Fibroblast of skin of right biceps (primary cell): ENCODE measurements around the gene PARD3.
A peak's percentile ranks its signal among the peaks of the same experiment; 100 is the strongest.

Experiments
- DNase-seq: peaks from one replicate; pipeline ENCODE4 v3.0.0-alpha.2; 2013

PARD3 gene

GRCh38 chr10:34524369-34525091 lies 290.6 kb downstream of the PARD3 start:
- DNase-seq: no peak

GRCh38 chr10:34523017-34523767 lies 291.9 kb downstream of the PARD3 start:
- peak; percentile 47 for DNase-seq

GRCh38 chr10:34522546-34522945 lies 292.6 kb downstream of the PARD3 start:
- peak; percentile 22 for DNase-seq

GRCh38 chr10:34520510-34520909 lies 294.6 kb downstream of the PARD3 start:
- no peak for DNase-seq

GRCh38 chr10:34520084-34520483 lies 295.0 kb downstream of the PARD3 start:
- no peak for DNase-seq

GRCh38 chr10:34514290-34514689 lies 300.8 kb downstream of the PARD3 start:
- DNase-seq: no peak

GRCh38 chr10:34513636-34514035 lies 301.5 kb downstream of the PARD3 start:
- no peak for DNase-seq

- DNase-seq: no peak
These were observed 307.9 kb downstream of the PARD3 start for GRCh38 chr10:34507217-34507616.

- DNase-seq: no peak
These were observed 308.3 kb downstream of the PARD3 start for GRCh38 chr10:34506786-34507185.

GRCh38 chr10:34505338-34505737 lies 309.8 kb downstream of the PARD3 start:
- peak; percentile 50 for DNase-seq

GRCh38 chr10:34504534-34504933 lies 310.6 kb downstream of the PARD3 start:
- DNase-seq: peak; percentile 43

GRCh38 chr10:34503704-34504103 lies 311.4 kb downstream of the PARD3 start:
- no peak for DNase-seq

GRCh38 chr10:34499612-34500279 lies 315.4 kb downstream of the PARD3 start:
- DNase-seq: no peak

GRCh38 chr10:34498821-34499220 lies 316.3 kb downstream of the PARD3 start:
- no peak for DNase-seq

- DNase-seq: no peak
These were observed 319.2 kb downstream of the PARD3 start for GRCh38 chr10:34495938-34496337.

GRCh38 chr10:34494012-34494411 lies 321.1 kb downstream of the PARD3 start:
- peak; percentile 24 for DNase-seq

GRCh38 chr10:34492081-34492480 lies 323.0 kb downstream of the PARD3 start:
- no peak for DNase-seq

GRCh38 chr10:34491678-34492077 lies 323.4 kb downstream of the PARD3 start:
- peak; percentile 19 for DNase-seq

- peak; percentile 73 for DNase-seq
These were observed 324.9 kb downstream of the PARD3 start for GRCh38 chr10:34489973-34490745.

GRCh38 chr10:34489411-34489810 lies 325.7 kb downstream of the PARD3 start:
- no peak for DNase-seq

GRCh38 chr10:34488476-34489130 lies 326.5 kb downstream of the PARD3 start:
- no peak for DNase-seq

GRCh38 chr10:34486008-34486407 lies 329.1 kb downstream of the PARD3 start:
- no peak for DNase-seq
